Measurements from ENCODE around the gene CLEC16A.

GRCh38 chr16:11017499-11017898 lies 73.1 kb downstream of the CLEC16A start:
- TF ChIP-seq CTCF (IDR thresholded peaks at IDR 0.05) (no peak), EZH2 (IDR thresholded peaks at IDR 0.05; ENCODE audit: borderline replicate concordance, insufficient read depth, low read depth, low read length, poor library complexity, severe bottlenecking) (no peak)
